HG03460 (cell line): ENCODE data around the gene GLYR1.
"Not testable (repeated sequence)": the region's sequence is repeated elsewhere in the genome, so short reads cannot be mapped to it uniquely, and the experiment has no call there.

Experiments used
- ATAC-seq: cut with Tn5 transposase; IDR thresholded peaks from one replicate; pipeline ENCODE4 v1.9.1; 2021; ENCODE audit not compliant: unreplicated experiment

GLYR1 gene

GRCh38 chr16:4846901-4847773, at the start of gene GLYR1, which contains the start of gene UBN1:
GLYR1 (minus strand) TSS chr16:4847288; CDS start chr16:4847265, 23 bp downstream.
UBN1 (plus strand) TSS chr16:4847481; CDS start chr16:4852918, 5,437 bp downstream.
- peak; percentile 83 for ATAC-seq

- not testable (repeated sequence) for ATAC-seq
These were observed 49.7 kb upstream of the GLYR1 start for GRCh38 chr16:4896761-4897160.

- no peak for ATAC-seq
These were observed 48.3 kb upstream of the GLYR1 start for GRCh38 chr16:4895366-4895765.

GRCh38 chr16:4894276-4895150, 47.4 kb upstream of the GLYR1 start:
- no peak for ATAC-seq

GRCh38 chr16:4893103-4893862, 46.2 kb upstream of the GLYR1 start:
- no peak for ATAC-seq

GRCh38 chr16:4892361-4893102, 45.4 kb upstream of the GLYR1 start:
- no peak for ATAC-seq

- ATAC-seq = no peak
These were observed 44.8 kb upstream of the GLYR1 start for GRCh38 chr16:4891886-4892216.

GRCh38 chr16:4891097-4891885, 44.2 kb upstream of the GLYR1 start:
- ATAC-seq = no peak

GRCh38 chr16:4890686-4891085, 43.6 kb upstream of the GLYR1 start:
- ATAC-seq = no peak

GRCh38 chr16:4890026-4890425, 42.9 kb upstream of the GLYR1 start:
- no peak for ATAC-seq

- no peak for ATAC-seq
These were observed 41.5 kb upstream of the GLYR1 start for GRCh38 chr16:4888428-4889135.

GRCh38 chr16:4886151-4886550, 39.1 kb upstream of the GLYR1 start:
- no peak for ATAC-seq

GRCh38 chr16:4884972-4885874, 38.1 kb upstream of the GLYR1 start:
- no peak for ATAC-seq

- no peak for ATAC-seq
These were observed 37.1 kb upstream of the GLYR1 start for GRCh38 chr16:4884209-4884608.

GRCh38 chr16:4883501-4883900, 36.4 kb upstream of the GLYR1 start:
- no peak for ATAC-seq

- no peak for ATAC-seq
These were observed 35.7 kb upstream of the GLYR1 start for GRCh38 chr16:4882633-4883285.

- ATAC-seq = no peak
These were observed 35.0 kb upstream of the GLYR1 start for GRCh38 chr16:4882000-4882632.
